Measurements from ENCODE around the gene DLK1. TPM values are rescaled to one million over a fixed set of nuclear protein-coding genes. Genes with fewer than 3 reads are reported as not detected.

The DLK1 gene
- total RNA-seq, 1 donor from 2014 or later: 1.3 TPM

DNA sequence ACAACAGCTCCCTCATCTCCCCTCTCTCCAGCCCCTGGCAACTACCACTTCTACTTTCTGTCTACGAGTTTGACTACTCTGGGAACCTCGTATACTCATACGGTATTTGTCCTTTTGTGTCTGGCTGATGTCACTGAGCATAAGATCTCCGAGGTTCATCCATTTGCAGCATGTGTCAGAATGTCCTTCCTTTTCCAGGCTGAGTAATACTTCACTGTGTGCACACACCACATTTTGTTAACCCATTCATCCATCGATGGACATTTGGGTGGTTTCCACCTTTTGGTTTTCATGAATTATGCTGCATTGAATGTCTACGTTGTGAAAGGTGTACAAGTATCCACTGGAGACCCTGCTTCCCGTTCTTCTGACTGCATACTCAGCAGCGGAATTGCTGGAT lies 24.1 kb upstream of the DLK1 start:
- TF ChIP-seq, protein P1, sequence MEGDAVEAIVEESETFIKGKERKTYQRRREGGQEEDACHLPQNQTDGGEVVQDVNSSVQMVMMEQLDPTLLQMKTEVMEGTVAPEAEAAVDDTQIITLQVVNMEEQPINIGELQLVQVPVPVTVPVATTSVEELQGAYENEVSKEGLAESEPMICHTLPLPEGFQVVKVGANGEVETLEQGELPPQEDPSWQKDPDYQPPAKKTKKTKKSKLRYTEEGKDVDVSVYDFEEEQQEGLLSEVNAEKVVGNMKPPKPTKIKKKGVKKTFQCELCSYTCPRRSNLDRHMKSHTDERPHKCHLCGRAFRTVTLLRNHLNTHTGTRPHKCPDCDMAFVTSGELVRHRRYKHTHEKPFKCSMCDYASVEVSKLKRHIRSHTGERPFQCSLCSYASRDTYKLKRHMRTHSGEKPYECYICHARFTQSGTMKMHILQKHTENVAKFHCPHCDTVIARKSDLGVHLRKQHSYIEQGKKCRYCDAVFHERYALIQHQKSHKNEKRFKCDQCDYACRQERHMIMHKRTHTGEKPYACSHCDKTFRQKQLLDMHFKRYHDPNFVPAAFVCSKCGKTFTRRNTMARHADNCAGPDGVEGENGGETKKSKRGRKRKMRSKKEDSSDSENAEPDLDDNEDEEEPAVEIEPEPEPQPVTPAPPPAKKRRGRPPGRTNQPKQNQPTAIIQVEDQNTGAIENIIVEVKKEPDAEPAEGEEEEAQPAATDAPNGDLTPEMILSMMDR (IDR thresholded peaks at IDR 0.05; ENCODE audit: unreplicated experiment): no peak
- H3K4me3 Mint-ChIP-seq (ENCODE audit: unreplicated experiment): no peak overlapping the region
- H3K27me3 Mint-ChIP-seq (ENCODE audit: unreplicated experiment): peaks cover 16% of the 10 kb centered on the region
- H3K27ac Mint-ChIP-seq (ENCODE audit: unreplicated experiment): no peak overlapping the region
- H3K36me3 Mint-ChIP-seq (ENCODE audit: low read depth, unreplicated experiment): peaks cover 5% of the 10 kb centered on the region
- no peaks in the 10 kb centered on the region for H3K9me3 Mint-ChIP-seq (ENCODE audit: unreplicated experiment)
- peaks cover 2% of the 10 kb centered on the region for H3K4me1 Mint-ChIP-seq (ENCODE audit: unreplicated experiment)
- no peak for DNase-seq (ENCODE audit: low spot score)

DNA sequence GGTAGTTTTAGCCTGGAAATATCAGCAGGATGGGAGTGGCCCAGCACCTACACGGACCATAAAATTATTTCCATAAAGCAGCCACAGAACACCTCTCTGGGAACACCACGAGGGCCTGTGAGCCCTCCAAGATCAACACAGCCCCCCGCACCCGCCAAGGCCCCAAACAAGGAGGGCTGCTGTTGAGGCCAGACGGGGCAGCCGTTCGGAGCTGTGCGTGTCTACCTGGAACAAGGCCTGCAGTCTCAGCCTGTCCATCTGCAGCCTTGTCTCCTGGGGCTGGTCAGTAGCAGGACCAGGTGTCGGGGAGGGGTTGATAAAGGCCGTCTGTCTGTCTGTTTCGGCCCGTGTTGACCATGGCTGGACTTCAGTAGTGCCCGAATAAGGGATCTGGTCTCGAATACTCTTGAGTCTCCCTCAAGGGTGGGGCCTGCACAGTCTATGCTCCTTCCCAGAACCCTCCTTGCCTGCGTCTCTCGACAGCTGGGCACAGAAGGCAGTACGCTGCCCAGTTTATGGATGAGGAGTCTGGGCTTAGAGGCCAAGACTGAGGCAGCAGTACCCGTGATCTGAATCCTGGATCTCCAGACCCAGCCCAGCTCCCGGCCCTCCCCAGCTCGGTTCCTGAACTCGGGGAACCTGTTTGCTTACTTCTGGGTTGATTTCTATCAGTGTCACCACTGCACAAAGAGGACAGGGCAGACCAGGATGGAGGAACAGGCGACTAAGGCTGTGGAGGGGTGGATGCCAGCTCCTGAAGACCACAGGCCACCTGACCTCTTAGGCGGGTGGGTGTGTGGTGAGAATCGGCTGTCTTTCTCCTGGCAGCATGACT lies 23.1 kb upstream of the DLK1 start:
- Mint-ChIP-seq H3K9me3 (ENCODE audit: unreplicated experiment) (no peaks in the 10 kb centered on the region), H3K27ac (ENCODE audit: unreplicated experiment) (no peak overlapping the region), H3K4me1 (ENCODE audit: unreplicated experiment) (peaks cover 7% of the 10 kb centered on the region), H3K4me3 (ENCODE audit: unreplicated experiment) (no peak overlapping the region), H3K27me3 (ENCODE audit: unreplicated experiment) (peaks cover 20% of the 10 kb centered on the region), H3K36me3 (ENCODE audit: low read depth, unreplicated experiment) (peaks cover 5% of the 10 kb centered on the region)
- DNase-seq (ENCODE audit: low spot score): no peak
- TF ChIP-seq, protein P1 (IDR thresholded peaks at IDR 0.05; ENCODE audit: unreplicated experiment): no peak

DNA sequence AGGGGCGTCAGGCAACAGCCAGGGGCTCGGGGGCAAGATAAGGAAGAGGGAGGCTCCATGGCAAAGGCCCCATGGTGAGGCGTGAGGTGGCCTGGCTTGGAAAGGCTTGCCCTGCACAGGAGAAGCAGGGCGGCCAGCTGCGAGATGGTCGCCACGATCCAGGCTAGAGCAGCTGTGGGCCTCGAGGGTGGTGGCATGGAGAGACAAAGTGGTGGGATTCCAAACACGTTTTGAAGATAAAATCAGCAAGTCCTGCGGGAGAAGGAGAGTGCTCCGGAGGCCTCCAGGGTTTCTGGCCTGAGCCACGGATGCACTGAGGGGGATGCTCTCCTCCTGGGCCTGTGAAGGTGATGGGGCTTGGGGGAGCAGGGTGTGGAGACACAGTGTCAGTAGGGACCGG lies 20.5 kb upstream of the DLK1 start:
- H3K4me3 Mint-ChIP-seq (ENCODE audit: unreplicated experiment): no peak overlapping the region
- TF ChIP-seq, protein P1 (IDR thresholded peaks at IDR 0.05; ENCODE audit: unreplicated experiment): no peak
- H3K27ac Mint-ChIP-seq (ENCODE audit: unreplicated experiment): no peak overlapping the region
- no peak for DNase-seq (ENCODE audit: low spot score)
- peaks cover 19% of the 10 kb centered on the region for H3K4me1 Mint-ChIP-seq (ENCODE audit: unreplicated experiment)
- peaks cover 5% of the 10 kb centered on the region for H3K36me3 Mint-ChIP-seq (ENCODE audit: low read depth, unreplicated experiment)
- peaks cover 17% of the 10 kb centered on the region for H3K27me3 Mint-ChIP-seq (ENCODE audit: unreplicated experiment)
- H3K9me3 Mint-ChIP-seq (ENCODE audit: unreplicated experiment): no peaks in the 10 kb centered on the region

DNA sequence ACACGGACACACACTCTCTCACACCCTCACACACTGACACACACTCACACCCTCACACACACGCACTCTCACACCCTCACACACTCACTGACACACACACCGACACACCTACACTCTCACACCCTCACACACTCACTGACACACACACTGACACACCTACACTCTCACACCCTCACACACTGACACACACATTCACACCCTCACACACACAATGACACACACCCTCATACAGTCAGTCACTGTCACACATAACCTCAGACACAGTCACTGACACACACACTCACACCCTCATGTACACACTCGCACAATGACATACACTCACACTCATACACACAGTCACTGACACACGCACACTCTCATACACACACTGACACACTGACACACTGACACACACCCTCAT lies 19.8 kb upstream of the DLK1 start:
- Mint-ChIP-seq H3K36me3 (ENCODE audit: low read depth, unreplicated experiment) (peaks cover 5% of the 10 kb centered on the region), H3K4me3 (ENCODE audit: unreplicated experiment) (peak overlapping the region; percentile 10), H3K27me3 (ENCODE audit: unreplicated experiment) (peaks cover 19% of the 10 kb centered on the region), H3K9me3 (ENCODE audit: unreplicated experiment) (no peaks in the 10 kb centered on the region), H3K4me1 (ENCODE audit: unreplicated experiment) (peaks cover 25% of the 10 kb centered on the region), H3K27ac (ENCODE audit: unreplicated experiment) (no peak overlapping the region)
- no peak for DNase-seq (ENCODE audit: low spot score)
- TF ChIP-seq, protein P1 (IDR thresholded peaks at IDR 0.05; ENCODE audit: unreplicated experiment): no peak
